Stimulated activated CD8-positive, alpha-beta memory T cell treated with anti-CD3 and anti-CD28 coated beads, Interleukin-12 subunit alpha, Interleukin-12 subunit beta, amount 100 ng/mL, for 1 hour (primary cell): Measurements from ENCODE around the gene CDSN.

ENCODE experiments used
- DNase-seq: peaks from one replicate; pipeline ENCODE4 v3.0.0-alpha.2; 2020; ENCODE audit warnings: low read depth

The CDSN gene

DNA sequence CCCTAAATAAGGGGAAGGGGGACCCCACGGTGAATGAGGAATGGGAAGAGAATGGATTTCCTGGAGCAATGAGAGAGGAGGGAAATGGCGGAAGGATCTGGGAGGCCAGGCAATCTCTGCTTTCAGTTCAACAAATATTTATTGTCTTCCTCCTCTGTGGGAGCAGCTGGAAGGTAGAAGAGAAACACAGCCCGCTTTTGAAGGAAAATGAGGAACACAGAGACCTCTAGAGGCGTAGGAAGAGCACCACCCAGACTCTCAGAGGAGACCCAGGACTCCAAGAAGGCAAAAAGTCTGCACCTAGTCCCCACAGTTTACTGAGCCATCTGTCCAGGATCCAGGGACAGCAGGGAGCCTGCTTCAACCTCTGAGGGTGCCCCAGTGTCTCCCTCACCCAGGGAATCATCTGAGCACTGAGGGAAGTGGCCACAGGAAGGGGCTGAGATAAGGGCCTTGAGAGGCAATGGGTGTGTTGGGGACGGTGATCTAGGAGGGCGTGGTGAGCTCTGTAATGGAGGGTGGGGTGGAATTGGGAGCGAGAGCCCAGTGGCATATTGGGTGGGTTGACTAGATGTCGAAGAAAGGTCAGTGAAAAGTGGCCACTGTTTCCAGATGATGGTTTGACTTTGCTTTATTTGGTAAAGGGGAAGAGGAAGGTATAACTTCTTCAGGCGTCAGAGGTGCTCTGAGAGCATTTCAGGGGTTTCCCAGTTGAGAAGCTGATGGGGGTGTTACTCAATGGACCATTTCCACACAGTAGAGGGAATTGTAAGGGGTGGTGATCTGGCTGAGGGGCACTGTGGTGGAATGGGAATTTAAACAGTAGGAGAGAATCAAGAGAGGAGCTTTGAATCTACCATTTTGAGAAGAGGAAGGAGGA is 5.0 kb downstream of the CDSN start:
- no peak for DNase-seq

GRCh38 chr6:31114541-31114878 is 5.7 kb downstream of the CDSN start, which contains the start of gene PSORS1C1:
Gene PSORS1C1, plus strand, starts transcription at chr6:31114800. Its CDS starts 14,833 bp downstream, at chr6:31129633.
- no peak for DNase-seq

- no peak for DNase-seq
Observed at GRCh38 chr6:31113861-31114540, 6.2 kb downstream of the CDSN start.

GRCh38 chr6:31112478-31112877 is 7.8 kb downstream of the CDSN start, which contains the start of gene C6orf15:
Gene C6orf15, minus strand, starts transcription at chr6:31112575. Its CDS starts 20 bp downstream, at chr6:31112555.
- no peak for DNase-seq

DNA sequence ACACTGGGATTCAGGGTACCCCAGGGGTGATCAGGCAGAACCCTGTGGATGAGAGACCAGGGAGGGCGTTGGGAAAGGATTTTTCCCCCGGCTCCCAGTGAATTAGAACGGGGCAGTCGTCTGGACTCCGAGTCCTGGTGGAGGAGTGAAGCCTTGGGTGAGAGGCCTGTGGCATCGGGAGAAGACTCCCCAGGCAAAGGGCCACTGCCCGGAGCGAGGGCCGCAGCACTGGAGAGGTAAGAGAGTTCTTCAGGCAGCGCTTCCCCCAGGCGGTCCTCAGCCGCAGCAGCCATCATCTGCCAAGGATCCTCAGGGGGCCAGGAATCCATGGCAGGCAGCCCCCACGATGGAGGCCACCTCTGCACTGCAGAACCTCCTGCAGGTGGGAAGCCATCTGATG is 8.5 kb downstream of the CDSN start:
- DNase-seq: no peak

- no peak for DNase-seq
Observed at GRCh38 chr6:31110825-31111582, 9.2 kb downstream of the CDSN start.

- DNase-seq: no peak
Observed at GRCh38 chr6:31107052-31107451, 13.2 kb downstream of the CDSN start.

DNA sequence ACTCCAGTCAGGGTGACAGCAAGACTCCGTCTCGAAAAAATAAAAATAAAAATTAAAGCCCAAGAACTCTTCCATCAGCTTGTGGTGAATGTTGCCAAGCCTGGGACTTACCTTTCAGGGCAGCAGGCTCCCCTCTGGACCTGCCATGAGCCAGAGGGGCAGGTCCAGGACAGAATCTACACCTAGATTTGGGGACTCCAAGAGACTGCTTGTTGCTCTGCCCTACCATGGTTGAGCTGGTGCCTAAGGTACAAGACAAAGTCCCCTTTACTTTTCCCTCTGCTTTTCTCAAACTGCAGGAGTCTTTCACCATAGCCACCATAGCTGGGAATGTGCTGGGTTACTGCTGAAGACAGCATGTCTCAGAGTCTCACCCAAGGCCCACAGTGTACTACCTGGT is 17.1 kb downstream of the CDSN start:
- DNase-seq: no peak

- DNase-seq: no peak
Observed at GRCh38 chr6:31098449-31098938, 21.8 kb downstream of the CDSN start.

- no peak for DNase-seq
Observed at GRCh38 chr6:31096656-31097055, 23.6 kb downstream of the CDSN start.

GRCh38 chr6:31096215-31096614 is 24.0 kb downstream of the CDSN start:
- no peak for DNase-seq

DNA sequence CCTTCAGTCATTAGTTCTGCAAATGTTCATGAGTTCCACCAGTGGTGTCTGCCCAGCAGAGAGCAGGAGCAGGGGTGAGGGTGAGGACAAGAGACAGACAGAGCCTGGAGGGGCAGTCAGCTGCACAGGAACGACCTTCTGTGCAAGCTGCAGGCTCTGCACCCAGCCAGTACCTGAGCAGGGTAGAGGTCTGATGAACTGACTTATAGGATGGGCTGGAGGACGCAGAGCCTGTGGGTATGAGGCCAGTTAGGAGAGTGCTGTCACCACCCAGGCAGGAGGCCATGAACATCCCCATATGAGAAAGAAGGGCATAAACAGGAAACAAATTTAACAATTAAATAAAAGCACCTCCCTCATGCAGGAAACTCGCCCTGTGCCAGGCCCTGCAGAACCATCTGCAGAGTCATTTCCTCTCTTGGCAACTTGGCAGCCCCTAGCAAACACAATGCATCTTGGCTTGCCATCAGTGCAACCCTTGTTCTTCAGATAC is 25.8 kb downstream of the CDSN start:
- peak; percentile 3 for DNase-seq

DNA sequence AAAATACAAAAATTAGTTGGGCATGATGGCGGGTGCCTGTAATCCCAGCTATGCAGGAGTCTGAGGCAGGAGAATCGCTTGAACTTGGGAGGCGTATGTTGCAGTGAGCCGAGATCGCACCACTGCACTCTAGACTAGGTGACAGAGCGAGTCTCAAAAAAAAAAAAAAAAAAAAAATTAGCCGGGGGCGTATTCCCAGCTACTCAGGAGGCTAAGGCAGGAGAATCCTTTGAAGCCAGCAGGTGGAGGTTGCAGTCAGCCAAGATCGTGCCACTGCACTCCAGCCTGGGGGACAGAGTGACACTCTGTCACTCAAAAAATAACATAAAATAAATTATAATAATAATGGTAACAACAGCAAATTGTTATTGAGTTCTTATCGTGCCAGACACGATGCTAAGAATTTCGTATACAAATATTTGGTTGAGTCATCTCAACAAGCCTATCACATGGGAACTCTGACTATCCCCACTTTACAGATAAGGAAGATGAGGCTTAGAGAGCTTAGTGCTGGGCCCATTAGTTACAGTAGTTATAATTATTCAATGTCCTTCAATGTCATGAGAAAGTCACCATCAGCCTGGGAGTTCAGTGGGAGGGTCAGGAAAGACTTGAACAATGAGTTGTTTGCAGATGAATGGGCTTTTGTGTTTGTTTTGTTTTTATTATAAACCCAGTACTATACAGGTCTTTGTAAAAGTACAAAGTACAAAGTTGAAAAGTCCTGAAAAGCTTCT is 27.3 kb downstream of the CDSN start:
- DNase-seq: no peak

DNA sequence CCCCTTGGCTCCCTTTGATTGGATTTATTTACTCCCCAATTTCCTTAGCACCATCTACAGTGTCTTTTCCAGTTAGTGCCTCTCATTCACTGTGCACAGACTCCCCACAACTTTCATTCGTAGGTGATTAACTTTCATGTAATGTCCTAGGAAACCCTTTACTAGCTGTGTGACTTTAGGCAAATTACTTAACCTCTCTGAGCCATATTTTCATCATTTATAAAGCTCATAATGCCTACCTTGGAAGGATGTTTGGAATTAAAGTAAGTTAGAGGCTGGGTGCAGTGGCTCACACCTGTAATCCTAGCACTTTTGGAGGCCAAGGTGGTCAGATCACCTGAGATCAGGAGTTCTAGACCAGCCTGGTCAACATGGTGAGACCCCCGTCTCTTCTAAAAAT is 28.0 kb downstream of the CDSN start:
- DNase-seq: no peak

- DNase-seq: no peak
Observed at GRCh38 chr6:31091680-31092079, 28.6 kb downstream of the CDSN start.

DNA sequence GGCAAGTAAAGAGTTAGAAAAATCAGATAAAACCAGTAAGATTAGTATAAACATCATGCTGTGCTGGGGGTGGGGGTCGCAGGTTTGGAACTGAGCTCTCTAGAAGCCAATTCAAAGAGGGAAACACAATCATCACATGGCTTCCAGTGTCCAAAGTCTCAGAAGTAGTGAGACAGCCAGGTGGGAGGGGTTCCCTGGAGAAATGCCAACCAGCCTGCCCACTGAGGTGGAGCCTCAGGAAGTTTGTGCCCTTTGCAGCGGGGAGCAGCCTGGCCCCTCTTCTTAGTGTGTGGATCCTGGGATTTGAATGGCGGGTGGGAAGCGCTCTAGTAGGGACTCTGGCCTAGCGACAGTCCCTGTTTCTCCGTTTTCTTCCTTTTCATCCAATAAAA is 29.3 kb downstream of the CDSN start:
- DNase-seq: no peak

DNA sequence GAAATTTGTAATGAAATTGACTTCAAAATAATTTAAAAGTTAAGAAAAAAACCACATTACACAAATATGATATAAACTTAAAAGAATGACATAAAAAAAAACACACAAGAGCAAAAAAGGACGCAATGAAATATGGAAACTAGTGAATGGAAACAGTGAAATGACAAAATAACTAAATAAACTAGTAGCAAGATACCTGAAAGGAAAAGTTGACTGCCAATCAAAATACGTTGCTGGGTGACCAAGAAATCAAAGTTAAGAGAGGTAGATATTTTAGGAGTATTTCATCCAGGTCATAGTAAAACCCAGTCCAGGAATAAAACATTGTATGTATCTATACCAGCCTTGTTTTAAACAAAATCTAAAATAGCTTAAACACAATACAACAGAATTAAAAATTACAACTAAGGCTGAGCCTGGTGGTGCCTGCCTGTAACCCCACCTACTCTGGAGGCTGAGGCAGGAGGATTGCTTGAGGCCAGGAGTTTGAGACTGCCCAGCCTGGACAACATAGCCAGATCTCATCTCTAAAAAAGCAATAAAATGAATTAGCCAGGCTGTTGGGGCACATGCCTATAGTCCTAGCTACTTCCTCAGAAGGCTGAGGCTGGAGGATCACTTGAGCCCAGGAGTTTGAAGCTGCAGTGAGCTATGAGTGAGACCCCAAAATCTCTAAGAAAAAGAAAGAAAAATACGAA is 29.8 kb downstream of the CDSN start:
- DNase-seq: no peak

DNA sequence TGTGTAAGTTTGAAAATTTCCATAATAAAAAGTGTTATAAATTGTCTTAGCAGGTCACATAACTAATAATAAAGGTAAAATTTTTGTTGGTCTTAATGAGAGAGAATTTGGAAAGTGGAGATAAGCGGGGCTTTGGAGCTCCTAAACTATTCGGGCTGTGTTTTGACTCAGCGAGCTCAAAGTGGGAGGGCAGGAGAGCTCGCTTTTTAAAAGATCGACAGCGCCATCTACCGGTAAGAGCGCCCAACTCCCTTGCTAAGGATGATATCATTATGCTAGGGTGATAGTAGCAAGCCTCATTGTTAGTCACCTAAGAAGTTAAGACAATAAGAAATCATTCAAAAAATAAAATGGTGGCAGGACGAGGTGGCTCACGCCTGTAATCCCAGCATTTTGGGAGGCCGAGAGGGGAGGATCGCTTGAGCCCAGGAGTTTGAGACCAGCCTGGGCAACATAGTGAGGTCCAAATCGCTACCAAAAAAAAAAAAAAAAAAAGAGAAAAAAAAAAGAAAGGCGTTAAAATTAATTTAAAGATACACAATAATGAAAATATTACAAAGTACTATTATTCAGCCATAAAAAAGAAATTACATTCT is 32.7 kb downstream of the CDSN start:
- peak; percentile 89 for DNase-seq

DNA sequence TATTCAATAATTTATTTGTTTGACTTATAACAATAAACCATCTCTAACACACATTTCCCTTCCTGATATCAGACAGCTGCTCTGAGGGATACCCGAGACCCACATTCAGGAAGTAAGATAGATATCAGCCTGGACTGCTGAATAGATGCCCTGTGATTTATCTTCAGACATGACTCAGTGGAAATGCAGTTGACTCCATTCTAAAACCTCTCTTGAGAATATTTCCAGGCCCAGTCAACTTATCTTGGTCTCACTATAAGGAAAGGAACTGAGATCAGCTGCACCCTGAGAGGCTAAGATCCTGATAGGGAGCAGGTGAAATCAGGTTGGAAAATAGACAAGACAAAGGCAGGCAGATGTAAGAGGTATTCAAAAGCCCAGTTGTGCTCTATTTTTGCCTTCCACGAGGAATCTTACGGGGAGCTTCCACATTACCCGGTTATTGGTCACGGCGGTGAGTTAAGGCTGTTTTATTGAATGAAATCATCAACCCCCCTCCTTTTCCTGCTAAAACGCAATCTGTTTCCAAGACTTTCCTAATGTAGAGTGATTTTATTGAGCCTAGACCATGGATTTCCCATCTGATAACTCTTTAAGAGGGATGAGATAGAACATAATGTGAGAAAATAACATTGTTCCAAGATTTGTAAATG is 33.3 kb downstream of the CDSN start:
- DNase-seq: no peak

DNA sequence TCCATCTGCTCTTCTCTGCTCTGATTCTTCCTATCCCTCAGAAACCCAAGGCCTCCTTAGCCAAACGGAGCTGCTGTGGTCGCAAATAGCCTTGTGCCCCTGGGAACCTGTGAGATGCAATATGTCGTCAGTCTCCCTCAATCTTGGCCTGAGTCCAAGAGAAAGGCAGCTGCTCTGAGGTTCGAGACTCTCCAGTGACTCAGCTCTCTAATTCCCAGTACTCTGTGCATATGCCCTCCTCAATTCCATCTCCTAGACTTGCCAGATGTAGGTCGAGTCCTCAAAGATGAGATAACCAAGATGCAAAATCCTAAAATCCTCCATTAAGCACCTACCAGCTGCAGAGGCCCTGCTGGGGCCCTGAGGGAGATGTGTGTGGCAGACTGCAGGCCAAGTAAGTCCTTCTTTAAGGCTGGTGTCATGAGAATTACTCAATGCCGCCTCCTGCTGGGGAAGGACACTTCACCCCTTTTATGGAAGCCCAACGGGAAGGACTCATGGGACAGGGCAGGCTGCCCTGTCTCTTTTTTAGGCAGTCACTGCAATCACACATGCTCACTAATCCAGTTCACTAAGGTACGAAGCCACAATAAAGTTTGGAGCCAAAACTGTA is 36.4 kb downstream of the CDSN start:
- no peak for DNase-seq
